ENCODE data around the gene CD82.
"Not testable (repeated sequence)": the region's sequence is repeated elsewhere in the genome, so short reads cannot be mapped to it uniquely, and the experiment has no call there.

The CD82 gene

DNA sequence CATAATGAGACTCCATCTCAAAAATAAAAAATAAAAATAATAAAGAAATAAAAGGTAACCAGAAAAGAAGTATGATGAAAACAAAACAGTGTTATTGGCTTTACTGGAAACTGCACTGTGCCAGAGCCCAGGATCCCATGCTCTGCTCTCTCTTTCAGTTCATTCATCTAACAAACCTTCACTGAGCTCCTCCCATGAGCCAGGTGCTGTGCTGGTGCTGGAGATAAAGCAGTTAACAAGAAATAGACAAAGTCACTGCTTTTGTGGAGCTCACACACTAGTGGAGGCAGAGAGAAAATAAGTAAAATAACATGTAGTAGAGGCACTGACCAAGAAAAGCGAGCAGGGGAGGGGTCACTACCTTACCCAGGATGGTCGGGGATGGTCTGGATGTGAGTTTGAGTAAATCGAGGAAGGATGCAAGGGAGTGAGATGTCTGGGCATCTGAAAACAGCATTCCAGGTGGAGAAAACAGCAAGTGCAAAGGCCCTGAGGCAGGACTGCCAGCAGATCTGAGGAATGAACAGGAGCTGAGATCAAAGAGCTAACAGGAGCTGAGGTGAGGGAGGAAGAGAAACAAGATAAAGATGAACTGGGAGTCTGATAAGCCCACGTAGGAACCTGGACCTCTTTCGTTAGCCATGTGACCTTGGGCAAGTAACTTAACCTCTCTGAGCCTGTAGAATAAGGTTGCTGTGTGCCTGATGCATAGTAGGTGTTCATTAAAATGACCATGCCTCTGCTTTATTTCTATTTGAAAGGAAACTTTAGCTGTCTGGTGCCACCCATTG is 31.3 kb upstream of the CD82 start:
- no peak for DNase-seq (ENCODE audit: low read depth in 2 of 2, low spot score in 1 of 2)

DNA sequence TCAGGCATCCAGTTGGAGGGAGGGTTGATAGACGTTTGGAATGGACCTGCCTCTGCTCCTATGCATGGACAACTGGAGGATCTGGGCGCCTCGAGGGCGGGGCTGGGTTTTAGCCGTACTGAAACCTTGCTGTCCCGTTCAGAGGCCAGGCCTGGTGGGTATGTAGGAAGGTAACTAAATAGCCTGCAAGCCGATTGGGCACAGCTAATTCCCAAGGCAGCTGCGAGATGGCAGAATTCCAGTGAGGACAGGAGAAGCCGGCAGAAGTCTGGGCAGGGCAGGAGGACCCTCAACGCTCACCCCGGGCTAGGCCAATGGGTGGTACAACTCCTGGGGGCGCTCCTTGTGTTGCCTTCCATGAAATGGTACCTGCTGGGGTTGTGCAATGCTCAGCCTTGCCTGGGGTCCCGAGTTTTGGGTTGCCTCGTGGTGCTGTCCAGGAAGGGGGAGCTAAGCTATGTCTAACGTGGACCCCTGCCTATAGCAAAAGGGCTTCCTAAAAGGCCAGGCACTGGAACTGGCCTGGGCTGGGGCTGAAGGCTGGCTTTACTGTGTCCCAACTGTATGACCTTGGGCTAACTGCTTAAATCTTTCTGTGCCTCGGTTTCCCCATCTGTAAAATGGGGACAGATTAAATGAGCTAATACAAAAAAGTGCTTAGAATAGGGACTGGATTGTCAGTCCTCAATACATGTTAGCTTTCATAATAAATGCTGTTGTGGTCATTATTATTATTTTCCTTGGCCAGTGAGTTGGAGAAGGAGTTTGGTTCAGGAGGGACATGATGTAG is 30.1 kb upstream of the CD82 start:
- DNase-seq (ENCODE audit: low read depth in 2 of 2, low spot score in 1 of 2) = no peak

DNA sequence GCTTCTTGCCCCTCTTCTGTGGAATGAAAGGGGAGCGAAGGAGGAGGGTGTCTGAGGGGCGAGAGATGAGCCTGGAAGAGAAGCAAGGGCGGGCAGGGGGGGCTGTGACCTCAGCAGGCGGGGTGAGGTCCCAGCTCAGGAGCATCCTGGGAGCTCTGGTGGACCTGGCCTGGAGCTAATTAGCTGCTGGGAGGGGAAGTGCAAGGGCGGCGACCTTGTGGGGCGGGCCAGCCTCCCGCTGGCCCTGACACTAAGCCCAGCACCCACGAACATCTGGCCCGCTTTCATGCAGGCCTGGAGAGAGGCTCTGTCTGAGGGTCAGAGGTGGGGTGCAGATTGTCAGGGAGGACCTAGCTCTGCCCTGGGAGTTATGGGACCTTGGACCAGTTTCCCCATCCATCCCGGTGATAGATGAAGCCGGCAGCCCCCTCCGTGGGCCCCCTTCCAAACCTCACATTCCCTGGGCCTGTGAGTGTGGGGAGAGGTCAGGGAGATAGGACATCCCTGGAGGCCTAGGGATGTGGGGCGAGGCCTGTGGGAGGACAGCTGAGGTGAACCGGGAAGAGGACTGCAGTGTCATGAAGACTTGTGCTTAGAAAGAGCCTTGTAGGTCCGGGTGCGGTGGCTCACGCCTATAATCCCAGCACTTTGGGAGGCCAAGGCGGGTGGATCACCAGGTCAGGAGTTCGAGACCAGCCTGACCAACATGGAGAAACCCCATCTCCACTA is 28.5 kb upstream of the CD82 start:
- no peak for DNase-seq (ENCODE audit: low read depth in 2 of 2, low spot score in 1 of 2)

DNA sequence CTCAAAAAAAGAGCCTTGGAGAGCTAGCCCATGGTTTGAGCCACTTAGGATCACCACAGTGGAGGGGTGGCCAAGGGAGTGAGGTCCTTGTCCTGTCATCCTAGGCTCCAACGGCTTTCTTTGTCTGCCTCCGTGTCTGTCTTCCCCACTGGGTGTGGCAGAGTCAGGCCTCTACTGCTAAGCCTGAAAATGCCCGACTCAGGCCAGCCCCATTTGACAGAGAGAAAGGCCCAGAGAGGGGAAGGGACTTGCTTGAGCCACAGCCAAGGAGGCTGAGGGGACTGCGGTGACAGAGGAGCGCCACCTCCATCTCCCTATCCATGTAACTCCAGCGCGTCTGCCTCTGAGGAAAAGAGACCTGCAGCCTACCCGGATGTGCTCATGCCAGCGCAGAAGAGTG is 27.8 kb upstream of the CD82 start:
- no peak for DNase-seq (ENCODE audit: low read depth in 2 of 2, low spot score in 1 of 2)

DNA sequence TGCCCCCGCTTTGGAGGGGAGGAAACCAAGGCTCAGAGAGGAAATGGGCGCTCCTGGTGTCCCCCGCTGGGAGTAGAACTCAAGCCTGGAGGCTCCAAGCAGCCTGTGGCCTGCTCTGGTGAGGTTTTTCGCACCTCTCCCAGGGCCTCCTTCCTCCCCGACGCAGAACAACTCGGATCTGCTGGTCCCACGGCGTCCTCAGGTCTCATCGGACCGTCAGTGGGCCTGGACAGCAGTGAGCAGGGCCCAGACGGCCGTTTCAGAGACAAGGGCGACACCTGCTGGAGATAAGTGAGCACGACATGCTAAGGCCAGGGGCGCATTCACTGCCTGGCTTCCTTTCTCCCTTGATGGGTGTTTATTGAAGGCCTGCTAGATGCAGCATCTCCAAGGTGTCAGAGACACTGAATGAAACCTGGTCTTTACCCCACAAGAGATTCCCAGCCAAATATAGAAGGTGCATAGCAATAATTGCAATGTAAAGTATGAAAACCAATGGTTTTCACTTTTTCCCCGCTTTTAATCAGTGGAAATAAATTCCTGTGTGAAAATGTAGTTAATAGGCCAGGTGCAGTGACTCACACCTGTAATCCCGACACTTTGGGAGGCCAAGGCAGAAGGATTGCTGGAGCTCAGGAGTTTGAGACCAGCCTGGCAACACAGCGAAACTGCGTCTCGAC is 26.9 kb upstream of the CD82 start:
- peak; percentile 31 to 49 for DNase-seq (ENCODE audit: low read depth in 2 of 2, low spot score in 1 of 2)

DNA sequence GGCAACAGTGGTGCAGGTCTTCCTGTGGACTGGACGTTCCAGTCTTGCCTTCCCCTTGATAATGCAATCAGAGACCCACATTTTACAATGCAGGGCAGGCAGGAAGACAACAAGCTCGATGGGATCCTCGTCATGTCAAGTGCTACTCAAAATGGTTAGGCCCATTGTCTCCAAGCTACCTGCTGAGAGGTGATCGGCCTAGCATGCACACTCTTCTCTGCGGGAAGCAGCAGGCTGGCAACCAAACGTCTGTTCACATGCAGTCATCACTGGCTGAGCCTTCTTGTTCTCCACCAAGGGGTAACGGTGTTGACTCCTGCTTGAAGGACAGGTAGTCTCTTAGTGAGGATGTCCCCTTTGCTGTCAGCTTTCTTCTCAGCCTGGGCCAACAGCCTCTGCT is 25.5 kb upstream of the CD82 start:
- no peak for DNase-seq (ENCODE audit: low read depth in 2 of 2, low spot score in 1 of 2)

DNA sequence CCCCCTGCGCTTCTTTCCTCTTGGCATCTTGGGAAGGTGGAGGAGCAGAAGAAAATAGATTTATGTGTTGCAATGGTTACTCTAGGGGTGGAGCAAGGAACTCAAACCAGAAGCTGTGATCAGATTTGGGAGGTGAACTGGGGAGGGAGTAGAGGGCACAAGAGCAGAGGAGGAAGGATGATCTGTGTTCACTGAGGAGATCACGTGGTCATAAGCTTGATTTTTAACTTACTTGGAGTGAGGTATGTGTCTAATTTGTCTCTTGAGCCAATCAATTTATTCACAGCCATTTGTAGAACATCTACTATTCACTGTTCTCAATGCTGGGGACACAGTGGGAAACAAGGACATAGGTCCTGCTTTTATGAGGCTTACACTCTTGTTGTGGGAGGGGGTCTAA is 24.8 kb upstream of the CD82 start:
- no peak for DNase-seq (ENCODE audit: low read depth in 2 of 2, low spot score in 1 of 2)

DNA sequence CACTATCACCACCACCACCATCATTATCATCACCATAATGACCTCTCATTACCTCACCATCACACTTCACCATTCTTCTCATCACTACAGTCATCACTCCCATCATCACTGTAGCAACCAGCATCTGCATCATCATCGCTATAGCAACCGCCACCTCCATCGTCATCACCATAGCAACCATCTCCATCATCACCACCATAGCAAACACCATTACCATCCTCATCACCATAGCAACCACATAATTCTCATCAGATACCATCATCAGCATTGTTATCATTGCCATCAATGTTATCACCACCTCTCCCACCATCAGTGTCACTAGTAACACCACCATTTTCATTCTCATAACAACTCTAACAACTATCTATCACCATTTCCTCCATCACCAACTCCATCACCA is 23.1 kb upstream of the CD82 start:
- no peak for DNase-seq (ENCODE audit: low read depth in 2 of 2, low spot score in 1 of 2)

DNA sequence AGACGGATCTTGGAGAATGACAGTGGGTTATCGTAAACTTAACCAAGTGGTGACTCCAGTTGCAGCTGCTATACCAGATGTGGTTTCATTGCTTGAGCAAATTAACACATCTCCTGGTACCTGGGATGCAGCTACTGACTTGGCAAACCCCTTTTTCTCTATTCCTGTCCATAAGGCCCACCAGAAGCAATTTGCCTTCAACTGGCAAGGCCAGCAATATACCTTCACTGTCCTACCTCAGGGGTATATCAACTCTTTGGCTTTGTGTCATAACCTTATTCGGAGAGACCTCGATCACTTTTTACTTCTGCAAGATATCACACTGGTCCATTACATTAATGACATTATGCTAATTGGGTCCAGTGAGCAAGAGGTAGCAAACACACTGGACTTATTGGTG is 18.5 kb upstream of the CD82 start:
- DNase-seq (ENCODE audit: low read depth in 2 of 2, low spot score in 1 of 2) = not testable (repeated sequence)

DNA sequence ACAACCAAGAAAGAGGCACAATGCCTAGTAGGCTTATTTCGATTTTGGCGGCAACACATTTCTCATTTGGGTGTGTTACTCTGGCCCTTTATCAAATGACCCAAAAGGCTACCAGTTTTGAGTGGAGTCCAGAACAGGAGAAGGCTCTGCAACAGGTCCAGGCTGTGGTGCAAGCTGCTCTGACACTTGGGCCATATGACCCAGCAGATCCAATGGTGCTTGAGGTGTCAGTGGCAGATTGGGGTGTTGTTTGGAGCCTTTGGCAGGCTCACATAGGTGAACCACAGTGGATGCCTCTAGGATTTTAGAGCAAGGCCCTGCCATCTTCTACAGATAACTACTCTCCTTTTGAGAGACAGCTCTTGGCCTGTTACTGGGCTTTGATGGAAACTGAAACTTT is 17.9 kb upstream of the CD82 start:
- not testable (repeated sequence) for DNase-seq (ENCODE audit: low read depth in 2 of 2, low spot score in 1 of 2)

DNA sequence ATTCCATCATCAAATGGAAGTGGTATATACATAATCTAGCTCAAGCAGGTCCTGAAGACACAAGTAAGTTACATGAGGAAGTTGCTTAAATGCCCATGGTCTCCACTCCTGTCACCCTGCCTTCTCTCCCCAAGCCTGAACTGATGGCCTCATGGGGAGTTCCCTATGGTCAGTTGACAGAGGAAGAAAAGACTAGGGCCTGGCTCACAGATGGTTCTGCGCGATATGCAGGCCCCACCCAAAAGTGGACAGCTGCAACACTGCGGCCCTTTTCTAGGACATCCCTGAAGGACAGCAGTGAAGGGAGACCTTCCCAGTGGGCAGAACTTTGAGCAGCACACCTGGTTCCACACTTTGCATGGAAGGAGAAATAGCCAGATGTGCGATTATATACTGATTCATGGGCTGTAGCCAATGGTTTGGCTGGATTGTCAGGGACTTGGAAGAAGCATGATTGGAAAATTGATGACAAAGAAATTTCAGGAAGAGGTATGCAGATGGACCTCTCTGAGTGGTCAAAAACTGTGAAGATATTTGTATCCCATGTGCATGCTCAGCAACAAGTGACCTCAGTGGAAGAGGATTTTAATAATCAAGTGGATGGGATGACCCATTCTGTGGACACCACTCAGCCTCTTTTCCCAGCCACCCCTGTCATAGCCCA is 17.3 kb upstream of the CD82 start:
- DNase-seq (ENCODE audit: low read depth in 2 of 2, low spot score in 1 of 2) = no peak

DNA sequence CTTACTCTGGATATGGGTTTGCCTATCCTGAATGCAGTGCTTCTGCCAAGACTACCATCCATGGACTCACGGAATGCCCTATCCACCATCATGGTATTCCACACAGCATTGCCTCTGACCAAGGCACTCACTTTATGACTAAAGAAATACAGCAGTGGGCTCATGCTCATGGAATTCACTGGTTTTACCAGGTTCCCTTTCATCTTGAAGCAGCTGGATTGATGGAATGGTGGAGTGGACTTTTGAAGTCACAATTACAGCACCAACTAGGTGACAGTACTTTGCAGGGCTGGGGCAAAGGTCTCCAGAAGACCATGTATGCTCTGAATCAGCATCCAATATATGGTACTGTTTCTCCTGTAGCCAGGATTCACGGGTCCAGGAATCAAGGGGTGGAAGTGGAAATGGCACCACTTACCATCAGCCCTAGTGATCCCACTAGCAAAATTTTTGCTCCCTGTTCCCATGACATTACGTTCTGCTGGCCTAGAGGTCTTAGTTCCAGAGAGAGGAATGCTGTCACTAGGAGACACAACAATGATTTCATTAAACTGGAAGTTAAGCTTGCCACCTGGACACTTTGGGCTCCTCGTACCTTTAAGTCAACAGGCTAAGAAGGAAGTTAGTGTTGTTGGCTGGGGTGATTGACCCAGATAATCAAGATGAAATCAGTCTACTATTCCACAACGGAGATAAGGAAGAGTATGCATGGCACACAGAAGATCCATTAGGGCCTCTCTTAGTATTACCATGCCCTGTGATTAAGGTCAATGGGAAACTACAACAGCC is 16.3 kb upstream of the CD82 start:
- not testable (repeated sequence) for DNase-seq (ENCODE audit: low read depth in 2 of 2, low spot score in 1 of 2)

DNA sequence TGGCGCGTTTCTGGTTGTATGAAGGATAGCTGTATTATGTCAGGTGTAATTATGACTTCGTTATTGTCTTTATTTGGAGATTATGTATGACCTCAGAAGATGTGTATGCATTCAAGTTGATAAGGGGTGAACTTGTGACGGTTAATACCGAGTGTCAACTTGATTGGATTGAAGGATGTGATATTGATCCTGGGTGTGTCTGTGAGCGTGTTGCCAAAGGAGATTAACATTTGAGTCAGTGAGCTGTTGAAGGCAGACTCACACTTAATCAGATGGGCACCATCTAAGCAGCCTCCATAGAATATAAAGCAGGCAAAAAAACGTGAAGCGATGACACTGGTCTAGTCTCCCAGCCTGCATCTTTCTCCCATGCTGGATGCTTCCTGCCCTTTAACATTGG is 15.3 kb upstream of the CD82 start:
- no peak for DNase-seq (ENCODE audit: low read depth in 2 of 2, low spot score in 1 of 2)

DNA sequence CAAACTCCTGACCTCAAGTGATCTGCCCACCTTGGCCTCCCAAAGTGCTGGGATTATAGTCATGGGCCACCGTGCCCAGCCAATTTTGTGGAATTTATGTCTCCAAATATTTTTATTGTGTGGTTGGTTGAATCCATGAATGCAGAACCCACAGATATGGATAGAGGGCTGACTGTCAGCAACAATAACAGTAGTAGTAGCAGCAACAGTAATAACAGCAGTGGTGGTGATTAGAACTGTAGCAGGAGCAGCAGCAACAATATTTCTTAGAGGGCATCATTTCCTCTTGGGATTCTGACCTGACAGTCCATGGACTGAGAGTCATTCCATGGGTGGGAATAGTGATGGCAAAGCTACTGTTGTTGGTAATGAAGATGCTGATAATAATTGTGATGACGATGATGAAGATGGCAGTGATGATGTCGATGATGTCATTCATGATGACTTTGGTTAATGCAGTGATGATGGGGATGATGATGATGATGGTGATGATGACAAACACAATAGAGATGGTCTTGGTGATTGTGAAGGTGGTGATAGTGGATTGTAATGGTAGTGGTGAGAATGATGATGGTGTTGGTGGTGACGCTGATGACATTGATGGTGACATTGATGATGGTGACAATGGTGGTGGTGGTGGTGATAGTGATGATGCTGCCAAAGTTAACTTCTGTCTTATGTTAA is 13.9 kb upstream of the CD82 start:
- no peak for DNase-seq (ENCODE audit: low read depth in 2 of 2, low spot score in 1 of 2)

DNA sequence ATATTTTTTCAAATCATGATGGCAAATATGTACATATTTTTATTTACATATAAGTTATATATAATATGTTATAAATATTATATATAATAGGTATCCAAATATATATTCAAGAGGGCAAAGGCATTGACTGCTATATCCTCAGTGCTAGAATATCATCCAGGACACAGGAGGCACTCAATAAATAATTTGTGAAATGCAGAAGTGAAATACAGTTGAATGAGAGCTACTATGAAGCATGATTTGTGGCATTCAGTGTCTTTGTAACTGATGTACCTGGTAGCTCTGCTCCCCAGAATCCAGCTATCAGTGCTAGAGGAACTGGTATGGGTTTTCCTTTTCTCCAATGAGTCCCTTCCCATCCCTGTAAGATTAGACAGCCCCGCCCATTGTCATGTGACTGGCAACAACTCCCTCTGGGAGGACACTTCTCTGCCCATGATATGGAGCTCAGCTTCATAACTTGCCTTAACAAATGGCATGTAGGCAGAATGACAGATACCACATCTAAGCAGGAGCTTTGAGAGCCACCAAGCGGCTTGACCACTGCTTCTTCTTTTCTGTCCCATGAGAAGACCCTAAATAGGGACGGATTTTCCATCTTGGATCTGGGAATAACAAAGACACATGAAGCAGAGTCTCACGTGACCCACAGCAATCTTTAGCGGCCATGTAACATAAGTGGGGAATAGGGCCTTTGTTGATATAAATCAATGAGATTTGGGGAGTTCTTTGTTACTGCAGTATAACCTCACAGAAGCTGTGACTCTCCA is 10.2 kb upstream of the CD82 start:
- no peak for DNase-seq (ENCODE audit: low read depth in 2 of 2, low spot score in 1 of 2)

DNA sequence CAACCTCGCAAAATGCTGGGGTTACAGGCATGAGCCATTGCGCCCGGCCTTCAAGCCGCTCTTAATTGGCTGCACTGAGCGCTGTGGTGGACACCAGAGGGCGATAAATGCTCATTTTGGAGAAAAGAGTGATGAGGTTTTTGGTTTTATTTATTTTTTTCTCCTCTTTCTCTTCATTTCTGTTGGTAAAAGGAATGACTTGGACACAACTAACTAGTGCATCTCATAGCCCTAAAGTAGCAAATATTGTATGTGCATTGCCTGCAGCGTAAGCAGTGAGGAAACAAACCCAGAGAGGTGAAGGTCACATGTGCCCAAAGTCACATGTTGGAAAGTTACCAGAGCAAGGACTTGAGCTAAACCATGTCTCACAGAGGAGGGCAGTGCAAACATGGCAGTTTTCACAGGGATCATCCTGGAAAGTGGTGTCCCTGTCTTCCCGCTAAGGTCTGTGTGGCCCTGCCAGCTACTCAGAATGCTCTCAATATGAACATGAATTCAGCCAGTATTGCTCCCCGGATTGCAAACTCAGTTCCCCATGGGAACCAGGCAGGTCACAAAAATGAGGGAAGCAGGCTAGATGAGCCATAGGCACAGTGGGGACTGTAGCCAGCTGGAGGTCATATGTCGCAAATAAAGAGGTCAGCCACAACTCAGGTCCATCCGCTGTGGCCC is 8.6 kb upstream of the CD82 start:
- peak; percentile 34 to 55 for DNase-seq (ENCODE audit: low read depth in 2 of 2, low spot score in 1 of 2)

DNA sequence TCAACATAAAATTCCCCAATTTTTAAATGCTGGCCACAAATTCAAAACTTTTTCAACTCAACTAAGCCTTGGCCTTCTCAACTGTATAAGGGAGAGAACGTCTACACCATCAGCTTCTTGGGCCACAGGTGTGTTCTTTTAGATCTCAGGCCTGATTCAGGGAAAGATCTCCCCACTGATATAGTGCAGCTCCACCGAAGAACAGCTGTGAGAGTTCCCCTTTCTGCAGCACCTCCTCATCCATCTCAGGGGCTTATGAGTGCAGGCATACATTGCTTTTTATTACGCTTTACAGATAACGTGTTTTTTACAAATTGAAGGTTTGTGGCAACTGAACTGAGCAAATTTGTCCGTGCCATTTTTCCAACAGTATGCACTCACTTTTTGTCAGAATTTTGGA is 8.0 kb upstream of the CD82 start:
- DNase-seq (ENCODE audit: low read depth in 2 of 2, low spot score in 1 of 2) = no peak

Data from stimulated activated CD8-positive, alpha-beta memory T cell treated with anti-CD3 and anti-CD28 coated beads, Interleukin-4, amount 100 ng/mL, for 4 hours (primary cell).